HL-60 (cell line): ENCODE data around the gene BMPER.

Source experiments
- DNase-seq, 2 experiments: peaks; one replicate each; pipeline ENCODE4 v3.0.0-alpha.2; 2010 to 2020; ENCODE audit warnings: low read depth in 1 of 2, low spot score in 1 of 2
- H3K27ac ChIP-seq: fragments of 250-450 bp; sonication (Bioruptor Pico); replicated peaks from 2 replicates; pipeline ENCODE4 v1.5.1; 2020; ENCODE audit warnings: mild to moderate bottlenecking, moderate library complexity
- H3K27me3 ChIP-seq: fragments of 250-450 bp; sonication (Bioruptor Pico); 2 replicates; pipeline ENCODE4 v1.5.1; 2021; ENCODE audit warnings: mild to moderate bottlenecking, moderate library complexity; ENCODE audit not compliant: insufficient read depth, poor library complexity, severe bottlenecking
- H3K4me3 ChIP-seq: replicated peaks from 2 replicates; pipeline ENCODE4 v1.5.1; 2011; ENCODE audit warnings: mild to moderate bottlenecking, control low read depth, low read length; ENCODE audit not compliant: insufficient read depth
- GABPA ChIP-seq: IDR thresholded peaks from 2 replicates; pipeline ENCODE4 v1.6.1; 2012; ENCODE audit warnings: low read depth
- POLR2AphosphoS5 ChIP-seq: IDR thresholded peaks from 2 replicates; pipeline ENCODE4 v1.6.1; 2012; ENCODE audit warnings: low read depth
- SPI1 ChIP-seq: IDR thresholded peaks from 2 replicates; pipeline ENCODE4 v1.6.1; 2012; ENCODE audit warnings: low read depth, mild to moderate bottlenecking, borderline replicate concordance
- TF ChIP-seq, protein P1 (sequence below): IDR thresholded peaks from one replicate; pipeline ENCODE4 v1.5.1; 2011; ENCODE audit warnings: low read length, control low read depth, inconsistent platforms; ENCODE audit not compliant: insufficient read depth
- TF ChIP-seq, protein P2 (sequence below): IDR thresholded peaks from 2 replicates; pipeline ENCODE4 v1.6.1; 2012; ENCODE audit warnings: low read depth; ENCODE audit not compliant: insufficient replicate concordance

The BMPER gene

DNA sequence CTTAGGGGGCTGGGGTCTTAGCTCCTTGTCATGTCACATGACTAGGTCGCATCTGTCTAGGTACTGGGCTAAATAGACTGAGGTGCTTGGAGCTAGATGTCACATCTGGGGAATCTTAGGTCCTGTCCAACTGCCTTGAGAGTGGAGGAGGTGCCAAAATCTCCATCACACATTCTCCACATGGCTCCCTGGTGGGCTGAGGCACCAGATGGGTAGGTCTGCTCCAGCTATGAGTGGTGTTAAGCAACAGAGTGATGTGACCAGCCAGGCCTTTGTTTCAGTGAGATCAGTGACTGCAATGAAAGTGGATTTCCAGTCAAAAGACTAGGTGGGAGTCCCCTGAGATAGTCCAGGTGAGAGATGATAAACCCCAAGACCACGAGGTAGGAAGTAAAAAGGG is 251.8 kb downstream of the BMPER start:
- Histone ChIP-seq H3K4me3 (no peak overlapping the region), H3K27me3 (no peaks in the 10 kb centered on the region), H3K27ac (no peak overlapping the region)
- no peak for DNase-seq
- TF ChIP-seq POLR2AphosphoS5: no peak
- TF ChIP-seq, protein P1, sequence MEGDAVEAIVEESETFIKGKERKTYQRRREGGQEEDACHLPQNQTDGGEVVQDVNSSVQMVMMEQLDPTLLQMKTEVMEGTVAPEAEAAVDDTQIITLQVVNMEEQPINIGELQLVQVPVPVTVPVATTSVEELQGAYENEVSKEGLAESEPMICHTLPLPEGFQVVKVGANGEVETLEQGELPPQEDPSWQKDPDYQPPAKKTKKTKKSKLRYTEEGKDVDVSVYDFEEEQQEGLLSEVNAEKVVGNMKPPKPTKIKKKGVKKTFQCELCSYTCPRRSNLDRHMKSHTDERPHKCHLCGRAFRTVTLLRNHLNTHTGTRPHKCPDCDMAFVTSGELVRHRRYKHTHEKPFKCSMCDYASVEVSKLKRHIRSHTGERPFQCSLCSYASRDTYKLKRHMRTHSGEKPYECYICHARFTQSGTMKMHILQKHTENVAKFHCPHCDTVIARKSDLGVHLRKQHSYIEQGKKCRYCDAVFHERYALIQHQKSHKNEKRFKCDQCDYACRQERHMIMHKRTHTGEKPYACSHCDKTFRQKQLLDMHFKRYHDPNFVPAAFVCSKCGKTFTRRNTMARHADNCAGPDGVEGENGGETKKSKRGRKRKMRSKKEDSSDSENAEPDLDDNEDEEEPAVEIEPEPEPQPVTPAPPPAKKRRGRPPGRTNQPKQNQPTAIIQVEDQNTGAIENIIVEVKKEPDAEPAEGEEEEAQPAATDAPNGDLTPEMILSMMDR: no peak
- TF ChIP-seq, protein P2, sequence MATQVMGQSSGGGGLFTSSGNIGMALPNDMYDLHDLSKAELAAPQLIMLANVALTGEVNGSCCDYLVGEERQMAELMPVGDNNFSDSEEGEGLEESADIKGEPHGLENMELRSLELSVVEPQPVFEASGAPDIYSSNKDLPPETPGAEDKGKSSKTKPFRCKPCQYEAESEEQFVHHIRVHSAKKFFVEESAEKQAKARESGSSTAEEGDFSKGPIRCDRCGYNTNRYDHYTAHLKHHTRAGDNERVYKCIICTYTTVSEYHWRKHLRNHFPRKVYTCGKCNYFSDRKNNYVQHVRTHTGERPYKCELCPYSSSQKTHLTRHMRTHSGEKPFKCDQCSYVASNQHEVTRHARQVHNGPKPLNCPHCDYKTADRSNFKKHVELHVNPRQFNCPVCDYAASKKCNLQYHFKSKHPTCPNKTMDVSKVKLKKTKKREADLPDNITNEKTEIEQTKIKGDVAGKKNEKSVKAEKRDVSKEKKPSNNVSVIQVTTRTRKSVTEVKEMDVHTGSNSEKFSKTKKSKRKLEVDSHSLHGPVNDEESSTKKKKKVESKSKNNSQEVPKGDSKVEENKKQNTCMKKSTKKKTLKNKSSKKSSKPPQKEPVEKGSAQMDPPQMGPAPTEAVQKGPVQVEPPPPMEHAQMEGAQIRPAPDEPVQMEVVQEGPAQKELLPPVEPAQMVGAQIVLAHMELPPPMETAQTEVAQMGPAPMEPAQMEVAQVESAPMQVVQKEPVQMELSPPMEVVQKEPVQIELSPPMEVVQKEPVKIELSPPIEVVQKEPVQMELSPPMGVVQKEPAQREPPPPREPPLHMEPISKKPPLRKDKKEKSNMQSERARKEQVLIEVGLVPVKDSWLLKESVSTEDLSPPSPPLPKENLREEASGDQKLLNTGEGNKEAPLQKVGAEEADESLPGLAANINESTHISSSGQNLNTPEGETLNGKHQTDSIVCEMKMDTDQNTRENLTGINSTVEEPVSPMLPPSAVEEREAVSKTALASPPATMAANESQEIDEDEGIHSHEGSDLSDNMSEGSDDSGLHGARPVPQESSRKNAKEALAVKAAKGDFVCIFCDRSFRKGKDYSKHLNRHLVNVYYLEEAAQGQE: no peak
- no peak for TF ChIP-seq GABPA
- no peak for TF ChIP-seq SPI1

DNA sequence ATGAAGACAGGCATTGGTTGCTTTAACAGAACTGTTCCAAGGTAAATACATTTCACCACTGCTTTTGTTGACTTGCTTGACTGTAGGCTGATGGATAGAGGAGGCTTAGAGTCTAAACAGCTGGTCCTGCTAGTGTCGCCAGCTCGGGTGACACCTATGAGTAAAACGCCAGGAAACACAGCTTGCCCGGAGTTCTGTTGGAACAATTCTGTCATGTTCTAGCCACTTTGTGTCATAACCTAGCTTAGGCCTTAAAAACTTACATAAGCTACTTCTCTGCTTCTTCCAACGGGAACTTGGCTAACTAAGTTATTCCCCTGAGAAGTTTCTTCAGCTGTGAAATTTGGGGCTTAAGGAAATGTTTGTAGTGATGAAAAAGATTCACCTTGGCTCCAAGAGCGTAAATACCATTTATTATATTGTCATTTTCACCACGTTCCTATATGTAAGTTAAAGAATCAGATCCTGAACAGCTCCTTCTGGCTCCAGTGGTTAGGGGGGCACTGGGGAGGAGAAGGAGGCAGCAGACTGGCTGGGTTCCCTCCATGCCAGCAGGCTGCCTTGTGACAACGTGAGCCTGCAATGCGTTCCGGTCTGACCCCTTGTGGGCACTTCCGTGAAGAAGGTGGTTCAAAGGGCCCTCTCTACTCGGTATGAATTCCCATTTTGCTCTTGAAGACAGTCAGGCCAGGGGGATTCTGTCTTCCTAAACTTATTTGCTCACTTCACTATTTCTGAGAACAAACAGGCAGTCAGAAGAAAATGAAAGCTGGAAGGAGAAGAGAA is 253.2 kb downstream of the BMPER start:
- TF ChIP-seq POLR2AphosphoS5: no peak
- TF ChIP-seq, protein P2: no peak
- TF ChIP-seq, protein P1: no peak
- TF ChIP-seq GABPA: no peak
- TF ChIP-seq SPI1: no peak
- DNase-seq: no peak
- Histone ChIP-seq H3K27ac (no peak overlapping the region), H3K4me3 (no peak overlapping the region), H3K27me3 (no peaks in the 10 kb centered on the region)

DNA sequence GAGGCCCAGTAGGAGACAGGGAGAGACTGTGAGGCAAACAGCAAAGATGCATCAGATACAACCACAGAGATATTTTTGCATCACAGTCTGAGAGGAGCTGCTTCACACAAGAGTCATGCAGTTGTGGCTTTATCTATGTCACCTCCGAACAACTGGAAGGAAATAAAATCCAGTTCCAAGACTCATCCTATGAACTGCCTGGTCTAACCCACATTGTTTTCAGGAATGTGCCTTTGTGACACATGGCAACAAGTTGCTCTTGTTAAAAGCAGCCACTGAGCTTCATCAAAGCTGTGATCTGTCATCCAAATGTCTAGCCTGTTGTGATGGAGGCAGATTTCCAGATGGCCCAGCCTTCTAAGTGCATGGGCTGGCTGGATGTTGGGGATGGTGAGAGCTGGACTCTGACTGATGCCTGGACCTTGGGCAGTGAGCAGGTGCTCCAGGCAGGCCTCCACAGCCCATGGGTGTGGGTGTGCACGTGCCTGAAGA is 255.0 kb downstream of the BMPER start:
- no peaks in the 10 kb centered on the region for H3K27me3 ChIP-seq
- DNase-seq: no peak
- TF ChIP-seq GABPA: no peak
- TF ChIP-seq, protein P1: no peak
- TF ChIP-seq SPI1: no peak
- no peak for TF ChIP-seq POLR2AphosphoS5
- TF ChIP-seq, protein P2: no peak
- H3K4me3 ChIP-seq: no peak overlapping the region
- no peak overlapping the region for H3K27ac ChIP-seq
